SU-DHL-6 (cell line): ENCODE results near the gene MAST4.

Experiments used
- H2AFZ ChIP-seq: fragments of 200-600 bp; sonication (generic); 2 replicates; pipeline ENCODE4 v1.6.1; 2014; ENCODE audit warnings: low read depth, mild to moderate bottlenecking, moderate library complexity, mixed read lengths, antibody characterized with exemption, low read length; ENCODE audit not compliant: severe bottlenecking
- H3F3A ChIP-seq: fragments of 200-600 bp; shearing (Covaris generic); 2 replicates; pipeline ENCODE4 v1.6.0; 2016; ENCODE audit warnings: antibody characterized with exemption, mild to moderate bottlenecking; ENCODE audit not compliant: insufficient read depth
- H3K27ac ChIP-seq: fragments of 200-600 bp; sonication (generic); 2 replicates; pipeline ENCODE4 v1.5.1; 2016; ENCODE audit warnings: low read depth, mild to moderate bottlenecking, low read length, moderate library complexity, mixed read lengths
- H3K27me3 ChIP-seq: fragments of 200-600 bp; sonication (generic), shearing (Covaris generic); 2 replicates; pipeline ENCODE4 v1.6.0; 2014; ENCODE audit warnings: mild to moderate bottlenecking, low read length
- H3K36me3 ChIP-seq: fragments of 200-600 bp; sonication (generic); 2 replicates; pipeline ENCODE4 v1.6.1; 2014; ENCODE audit warnings: mild to moderate bottlenecking, low read length, mixed read lengths
- H3K4me2 ChIP-seq: fragments of 300-600, 200-600 bp; shearing (Covaris generic), sonication (generic); 2 replicates; pipeline ENCODE4 v1.6.0; 2014; ENCODE audit warnings: low read length, low read depth, mild to moderate bottlenecking; ENCODE audit not compliant: poor library complexity, severe bottlenecking
- H3K4me3 ChIP-seq: fragments of 200-600 bp; sonication (generic); 2 replicates; pipeline ENCODE4 v1.5.1; 2014; ENCODE audit warnings: antibody characterized with exemption, low read length, mild to moderate bottlenecking, mixed read lengths; ENCODE audit not compliant: insufficient read depth, poor library complexity, severe bottlenecking
- H3K79me2 ChIP-seq: fragments of 200-600 bp; sonication (generic); 2 replicates; pipeline ENCODE4 v1.6.1; 2014; ENCODE audit warnings: mild to moderate bottlenecking, low read length, moderate library complexity; ENCODE audit not compliant: insufficient read depth
- H3K9ac ChIP-seq: fragments of 200-600 bp; sonication (generic); 2 replicates; pipeline ENCODE4 v1.7.0; 2014; ENCODE audit warnings: mild to moderate bottlenecking, low read length
- H3K9me2 ChIP-seq: fragments of 200-600 bp; sonication (generic); replicated peaks from 2 replicates; pipeline ENCODE4 v1.6.1; 2014; ENCODE audit warnings: low read length; ENCODE audit not compliant: insufficient read depth
- H3K9me3 ChIP-seq: fragments of 200-600 bp; sonication (generic); 2 replicates; pipeline ENCODE4 v1.6.1; 2014; ENCODE audit warnings: low read length, mixed read lengths; ENCODE audit not compliant: insufficient read depth
- H4K20me1 ChIP-seq: fragments of 200-600 bp; sonication (generic); 2 replicates; pipeline ENCODE4 v1.6.1; 2014; ENCODE audit warnings: low read depth, mild to moderate bottlenecking, antibody characterized with exemption, low read length, moderate library complexity, mixed read lengths
- CTCF ChIP-seq: fragments of 200-600 bp; sonication (generic); IDR thresholded peaks from one replicate; pipeline ENCODE4 v1.5.1; 2017; ENCODE audit warnings: antibody characterized with exemption, mild to moderate bottlenecking, low read length, moderate library complexity; ENCODE audit not compliant: insufficient read depth, poor library complexity, severe bottlenecking
- EZH2phosphoT487 ChIP-seq: fragments of 200-600 bp; sonication (generic), shearing (Covaris generic); conservative IDR thresholded peaks from 2 replicates; pipeline ENCODE4 v1.6.1; 2018; ENCODE audit warnings: mild to moderate bottlenecking, antibody characterized with exemption, low read length, moderate library complexity, mixed read lengths

MAST4 gene

GRCh38 chr5:66931651-66932050 is 335.5 kb downstream of the MAST4 start:
- Histone ChIP-seq H3K9me3 (no peaks in the 10 kb centered on the region), H3K36me3 (no peaks in the 10 kb centered on the region), H3K27me3 (no peaks in the 10 kb centered on the region), H3K4me3 (no peak overlapping the region), H3K27ac (no peak overlapping the region), H3F3A (no peaks in the 10 kb centered on the region), H4K20me1 (no peaks in the 10 kb centered on the region), H3K79me2 (no peaks in the 10 kb centered on the region), H2AFZ (no peak overlapping the region), H3K9ac (no peak overlapping the region), H3K9me2 (no peaks in the 10 kb centered on the region), H3K4me2 (no peak overlapping the region)
- no peak for TF ChIP-seq CTCF
- TF ChIP-seq EZH2phosphoT487: no peak

- H3K79me2 ChIP-seq: no peaks in the 10 kb centered on the region
- H3K9me2 ChIP-seq: no peaks in the 10 kb centered on the region
- no peak overlapping the region for H3K4me3 ChIP-seq
- H3F3A ChIP-seq: no peaks in the 10 kb centered on the region
- H3K9me3 ChIP-seq: no peaks in the 10 kb centered on the region
- no peaks in the 10 kb centered on the region for H4K20me1 ChIP-seq
- no peak overlapping the region for H3K4me2 ChIP-seq
- H3K27me3 ChIP-seq: no peaks in the 10 kb centered on the region
- no peak for TF ChIP-seq CTCF
- TF ChIP-seq EZH2phosphoT487: no peak
- no peaks in the 10 kb centered on the region for H3K36me3 ChIP-seq
- H3K9ac ChIP-seq: no peak overlapping the region
- no peak overlapping the region for H2AFZ ChIP-seq
- H3K27ac ChIP-seq: no peak overlapping the region
Measured at GRCh38 chr5:66932457-66932856, 336.3 kb downstream of the MAST4 start.

- Histone ChIP-seq H3K36me3 (no peaks in the 10 kb centered on the region), H2AFZ (no peak overlapping the region), H3F3A (no peaks in the 10 kb centered on the region), H3K79me2 (no peaks in the 10 kb centered on the region), H3K4me2 (no peak overlapping the region), H3K27me3 (no peaks in the 10 kb centered on the region), H3K9me3 (no peaks in the 10 kb centered on the region), H4K20me1 (no peaks in the 10 kb centered on the region), H3K4me3 (no peak overlapping the region), H3K9ac (no peak overlapping the region), H3K9me2 (no peaks in the 10 kb centered on the region), H3K27ac (no peak overlapping the region)
- no peak for TF ChIP-seq CTCF
- no peak for TF ChIP-seq EZH2phosphoT487
Measured at GRCh38 chr5:66933066-66933465, 336.9 kb downstream of the MAST4 start.
